Activated effector memory CD4-positive, alpha-beta T cell treated with anti-CD3 and anti-CD28 coated beads, Interleukin-2, amount 50 U/mL, for 16 hours (primary cell): ENCODE data around the gene SLC16A12.
A peak's percentile ranks its signal among the peaks of the same experiment; 100 is the strongest.
"Not testable (repeated sequence)": the region's sequence is repeated elsewhere in the genome, so short reads cannot be mapped to it uniquely, and the experiment has no call there.

Source experiments
- DNase-seq: peaks from one replicate; pipeline ENCODE4 v3.0.0-alpha.2; 2020

SLC16A12 gene

DNA sequence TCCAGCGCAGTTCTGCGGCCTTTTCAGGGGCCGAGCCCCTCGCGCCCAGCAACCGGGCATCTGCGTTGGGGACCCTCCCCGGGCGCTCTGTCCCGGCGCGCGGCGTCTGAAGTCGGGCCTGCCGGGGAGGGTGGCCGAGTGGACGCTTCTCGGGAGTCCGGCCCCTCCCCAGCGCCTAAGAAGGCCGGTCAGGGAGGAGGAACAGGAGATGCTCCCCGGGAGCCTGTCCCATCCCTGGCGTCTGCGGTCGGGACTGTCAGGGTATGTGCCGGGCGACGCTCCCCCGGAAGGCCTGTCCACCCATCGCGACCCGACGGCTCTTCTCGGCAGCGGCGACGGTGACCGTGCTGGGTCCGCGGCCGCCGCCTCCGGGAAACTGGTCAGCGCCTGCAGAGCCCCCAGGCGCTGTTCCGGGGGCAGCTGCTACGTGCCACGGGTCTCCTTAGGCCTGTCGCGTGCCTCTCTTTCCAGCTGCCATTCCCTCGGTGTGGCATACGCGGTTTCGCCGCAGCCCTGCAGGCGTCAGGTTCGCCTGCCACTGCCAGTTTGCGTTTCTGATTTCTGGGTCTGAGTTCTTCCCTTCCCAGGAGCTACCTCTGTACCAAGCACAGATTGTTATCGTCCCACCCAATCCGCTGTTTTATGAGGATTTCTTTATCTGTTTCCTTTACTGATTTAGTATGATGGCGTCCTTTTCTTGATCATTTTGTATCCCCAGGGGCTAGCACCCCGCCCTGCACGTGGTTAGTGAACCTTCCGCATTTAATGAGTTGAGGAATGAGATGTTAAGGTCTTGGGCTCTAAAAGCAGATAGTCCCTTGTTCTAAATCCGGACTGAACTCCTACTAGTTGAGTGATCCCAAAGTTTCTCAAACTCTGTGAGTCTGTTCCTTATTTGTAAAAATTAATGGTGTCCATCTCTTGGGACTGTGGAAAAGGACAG lies 120.2 kb downstream of the SLC16A12 start:
- DNase-seq, result peak; percentile 79

DNA sequence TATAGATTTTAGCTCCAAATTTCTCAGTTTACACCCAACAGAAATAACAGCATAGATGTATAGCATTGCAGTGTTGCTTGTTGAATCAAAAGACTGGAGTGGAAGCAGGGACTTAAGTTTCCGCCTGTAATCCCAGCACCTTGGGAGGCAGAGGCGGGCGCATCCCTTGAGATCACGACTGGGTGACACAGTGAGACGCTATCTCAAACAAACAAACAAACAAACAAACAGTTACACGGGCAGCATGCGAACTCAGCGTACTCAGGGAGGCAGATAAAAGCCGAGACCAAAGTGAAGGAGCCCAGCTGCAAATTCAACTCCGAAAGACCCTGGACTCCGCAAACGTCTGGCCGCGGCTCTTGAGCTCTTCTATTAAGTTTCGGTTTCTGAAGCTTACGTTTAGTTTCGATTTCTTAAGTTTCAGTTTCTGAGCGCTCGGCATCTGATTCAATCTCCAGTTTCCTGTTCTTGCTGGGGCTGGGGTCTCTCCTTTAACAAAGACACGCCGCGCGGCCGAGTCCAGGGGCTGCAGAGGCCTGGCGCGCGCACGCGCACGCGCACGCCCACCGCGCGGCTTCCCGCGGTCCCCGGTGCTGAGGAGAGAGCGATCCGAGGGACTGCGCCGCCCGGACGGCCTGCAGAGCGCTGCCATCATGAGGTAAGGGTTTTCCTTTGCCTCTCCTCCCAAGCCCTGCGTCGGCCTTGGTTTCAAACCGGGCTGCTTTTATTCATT lies 121.1 kb downstream of the SLC16A12 start, which contains the start of gene IFIT5:
Gene IFIT5 (plus strand): TSS at position 423 of the 733 bp plus-strand sequence. CDS start 231 bp downstream, at position 654.
- DNase-seq, result peak; percentile 87

GRCh38 chr10:89413398-89413912 lies 121.9 kb downstream of the SLC16A12 start:
- DNase-seq, result no peak

- not testable (repeated sequence) for DNase-seq
These were observed 123.1 kb downstream of the SLC16A12 start for GRCh38 chr10:89412276-89412675.

DNA sequence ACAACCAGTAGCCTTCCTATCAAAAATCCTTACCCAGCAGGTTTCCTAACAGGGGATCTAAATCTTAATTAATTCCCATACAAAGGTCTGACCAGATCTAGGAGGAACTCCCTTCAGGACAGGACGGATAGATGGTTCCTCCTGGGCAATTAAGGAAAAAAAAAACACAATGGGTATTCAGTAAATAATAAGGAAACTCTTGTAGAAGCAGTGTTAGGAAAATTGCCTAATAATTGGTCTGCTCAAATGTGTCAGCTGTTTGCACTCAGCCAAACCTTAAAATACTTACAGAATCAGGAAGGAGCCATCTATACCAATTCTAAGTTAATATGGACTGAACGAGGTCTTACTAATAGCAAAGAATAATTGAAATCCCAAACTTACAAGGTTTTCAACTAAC lies 124.3 kb downstream of the SLC16A12 start:
- not testable (repeated sequence) for DNase-seq

DNA sequence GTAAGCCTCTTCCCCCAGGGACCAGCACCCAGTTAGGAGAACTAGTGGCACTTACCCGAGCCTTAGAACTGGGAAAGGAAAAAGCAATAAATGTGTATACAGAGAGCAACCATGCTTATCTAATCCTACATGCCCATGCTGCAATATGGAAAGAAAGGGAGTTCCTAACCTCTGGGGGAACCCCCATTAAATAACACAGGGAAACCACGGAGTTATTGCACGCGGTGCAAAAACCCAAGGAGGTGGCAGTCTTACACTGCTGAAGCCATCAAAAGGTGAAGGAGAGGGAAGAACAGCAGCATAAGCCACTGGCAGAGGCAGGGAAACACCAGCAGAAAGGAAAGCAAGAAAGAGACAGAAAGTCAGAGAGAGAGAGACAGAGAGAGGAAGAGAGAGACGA lies 124.8 kb downstream of the SLC16A12 start:
- DNase-seq, result not testable (repeated sequence)

DNA sequence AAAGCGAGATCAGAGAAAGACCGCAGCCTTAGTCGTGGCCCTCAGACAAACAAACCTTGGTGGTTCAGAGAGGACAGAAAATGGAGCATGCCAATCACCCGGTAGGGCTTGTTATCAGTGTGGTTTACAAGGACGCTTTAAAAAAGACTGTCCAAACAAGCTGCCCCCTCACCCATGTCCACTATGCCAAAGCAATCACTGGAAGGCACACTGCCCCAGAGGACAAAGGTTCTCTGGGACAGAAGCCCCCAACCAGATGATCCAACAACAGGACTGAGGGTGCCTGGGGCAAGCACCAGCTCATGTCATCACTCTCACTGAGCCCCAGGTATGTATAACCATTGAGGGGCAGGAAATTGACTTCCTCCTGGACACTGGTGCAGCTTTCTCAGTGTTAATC lies 126.1 kb downstream of the SLC16A12 start:
- not testable (repeated sequence) for DNase-seq

DNA sequence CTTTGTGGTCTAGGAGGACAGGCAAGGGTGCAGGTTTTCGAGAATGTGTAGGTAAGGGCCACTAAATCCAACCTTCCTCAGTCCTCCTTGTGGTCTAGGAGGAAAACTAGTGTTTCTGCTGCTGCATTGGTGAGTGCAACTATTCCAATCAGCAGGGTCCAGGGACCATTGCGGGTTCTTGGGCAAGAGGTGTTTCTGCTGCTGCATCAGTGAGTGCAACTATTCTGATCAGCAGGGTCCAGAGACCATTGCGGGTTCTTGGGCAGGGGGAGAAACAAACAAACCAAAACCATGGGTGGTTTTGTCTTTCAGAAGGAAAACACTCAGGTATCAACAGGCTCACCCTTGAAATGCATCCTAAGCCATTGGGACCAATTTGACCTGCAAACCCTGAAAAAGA lies 127.6 kb downstream of the SLC16A12 start:
- DNase-seq, result not testable (repeated sequence)

GRCh38 chr10:89406178-89406577 lies 129.2 kb downstream of the SLC16A12 start:
- not testable (repeated sequence) for DNase-seq

- DNase-seq, result no peak
These were observed 131.0 kb downstream of the SLC16A12 start for GRCh38 chr10:89404104-89405047.

DNA sequence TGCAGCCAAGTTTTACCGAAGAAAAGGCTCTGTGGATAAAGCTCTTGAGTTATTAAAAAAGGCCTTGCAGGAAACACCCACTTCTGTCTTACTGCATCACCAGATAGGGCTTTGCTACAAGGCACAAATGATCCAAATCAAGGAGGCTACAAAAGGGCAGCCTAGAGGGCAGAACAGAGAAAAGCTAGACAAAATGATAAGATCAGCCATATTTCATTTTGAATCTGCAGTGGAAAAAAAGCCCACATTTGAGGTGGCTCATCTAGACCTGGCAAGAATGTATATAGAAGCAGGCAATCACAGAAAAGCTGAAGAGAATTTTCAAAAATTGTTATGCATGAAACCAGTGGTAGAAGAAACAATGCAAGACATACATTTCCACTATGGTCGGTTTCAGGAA lies 132.4 kb downstream of the SLC16A12 start:
- no peak for DNase-seq

DNA sequence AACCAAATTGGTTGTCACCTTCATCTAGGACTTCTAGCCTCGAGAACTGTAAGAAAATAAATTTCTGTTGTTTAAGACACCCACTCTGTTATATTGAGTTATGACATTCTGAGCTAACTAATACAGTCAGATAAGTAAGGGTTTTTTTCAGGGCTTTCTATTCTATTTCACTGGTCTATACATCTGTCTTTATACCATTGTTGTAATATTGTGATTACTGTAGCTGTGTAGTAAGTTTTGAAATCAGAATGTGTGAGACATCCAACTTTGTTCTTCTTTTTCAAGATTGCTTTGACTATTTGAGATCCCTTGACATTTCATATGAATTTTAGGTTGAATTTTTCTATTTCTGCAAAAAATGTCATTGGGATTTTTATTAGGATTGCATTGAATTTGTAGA lies 135.4 kb downstream of the SLC16A12 start:
- no peak for DNase-seq

DNA sequence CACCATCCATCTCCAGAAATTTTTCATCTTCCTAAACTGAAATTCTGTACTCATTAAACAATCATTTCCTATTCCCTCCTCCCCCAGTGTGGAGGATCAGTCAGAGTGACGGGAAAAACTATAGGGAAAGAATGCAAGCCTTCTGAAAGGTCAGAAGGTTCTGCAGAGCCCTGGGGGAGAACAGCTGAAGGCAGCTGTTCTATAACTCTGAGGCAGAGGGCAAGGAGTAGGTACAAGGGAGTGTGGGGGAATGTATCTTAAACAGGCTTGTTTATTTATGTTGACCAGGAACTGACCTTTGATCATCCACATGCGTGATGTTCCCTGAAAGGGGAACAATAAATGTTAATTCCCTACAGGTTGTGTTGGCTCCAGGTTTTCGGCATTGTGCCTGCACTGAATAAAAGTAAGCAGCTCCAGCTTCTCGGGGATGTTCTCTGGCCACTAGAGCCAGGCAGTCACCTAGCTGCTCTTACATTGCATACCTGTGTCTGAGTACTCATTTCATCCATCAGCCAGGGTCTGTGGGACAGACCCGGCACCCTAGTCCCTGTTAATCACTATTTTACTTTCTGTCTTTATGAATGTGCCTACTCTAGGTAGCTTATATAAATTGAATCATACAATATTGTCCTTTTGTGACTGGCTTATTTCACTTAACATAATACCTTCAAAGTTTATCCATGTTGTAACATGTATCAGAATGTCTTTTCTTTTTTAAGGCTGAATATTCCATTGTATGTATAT lies 137.2 kb downstream of the SLC16A12 start:
- DNase-seq, result no peak

GRCh38 chr10:89395141-89395540 lies 140.3 kb downstream of the SLC16A12 start:
- DNase-seq, result no peak

DNA sequence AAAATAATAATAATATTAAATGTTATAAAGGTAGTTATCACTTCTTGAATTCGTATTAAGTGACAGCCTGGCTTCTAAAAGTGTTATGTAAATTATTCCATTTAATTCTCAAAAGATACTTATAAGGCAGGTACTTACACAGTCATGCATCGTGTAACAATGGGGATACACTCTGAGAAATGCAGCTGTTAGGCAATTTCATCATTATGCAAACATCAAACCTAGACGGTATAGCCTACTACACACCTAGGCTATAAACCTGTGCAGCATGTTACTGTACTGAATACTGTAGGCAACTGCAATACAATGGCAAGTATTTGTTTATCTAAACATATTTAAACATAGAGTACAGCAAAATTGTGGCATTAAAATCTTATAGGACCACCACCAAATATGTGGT lies 141.5 kb downstream of the SLC16A12 start:
- DNase-seq, result no peak

- no peak for DNase-seq
These were observed 142.4 kb downstream of the SLC16A12 start for GRCh38 chr10:89392974-89393373.

- DNase-seq, result peak; percentile 73
These were observed 143.3 kb downstream of the SLC16A12 start, which contains the start of gene IFIT1 for GRCh38 chr10:89391907-89392756. TSS of gene IFIT1 (plus strand) at chr10:89392623. CDS start at chr10:89392713, 90 bp downstream.

DNA sequence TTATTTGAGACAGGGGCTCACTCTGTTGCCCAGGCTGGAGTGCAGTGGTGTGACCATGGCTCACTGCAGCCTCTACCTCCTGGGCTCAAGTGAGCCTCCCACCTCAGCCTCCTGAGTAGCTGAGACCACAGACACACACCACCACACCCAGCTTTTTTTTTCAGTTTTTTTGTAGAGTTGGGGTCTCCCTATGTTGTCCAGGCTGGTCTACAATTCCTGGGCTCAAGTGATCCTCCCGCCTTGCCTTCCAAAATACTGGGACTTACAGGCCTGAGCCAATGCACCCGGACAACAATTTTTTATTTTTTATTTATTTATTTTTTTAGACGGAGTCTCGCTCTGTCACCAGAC lies 144.2 kb downstream of the SLC16A12 start:
- not testable (repeated sequence) for DNase-seq

DNA sequence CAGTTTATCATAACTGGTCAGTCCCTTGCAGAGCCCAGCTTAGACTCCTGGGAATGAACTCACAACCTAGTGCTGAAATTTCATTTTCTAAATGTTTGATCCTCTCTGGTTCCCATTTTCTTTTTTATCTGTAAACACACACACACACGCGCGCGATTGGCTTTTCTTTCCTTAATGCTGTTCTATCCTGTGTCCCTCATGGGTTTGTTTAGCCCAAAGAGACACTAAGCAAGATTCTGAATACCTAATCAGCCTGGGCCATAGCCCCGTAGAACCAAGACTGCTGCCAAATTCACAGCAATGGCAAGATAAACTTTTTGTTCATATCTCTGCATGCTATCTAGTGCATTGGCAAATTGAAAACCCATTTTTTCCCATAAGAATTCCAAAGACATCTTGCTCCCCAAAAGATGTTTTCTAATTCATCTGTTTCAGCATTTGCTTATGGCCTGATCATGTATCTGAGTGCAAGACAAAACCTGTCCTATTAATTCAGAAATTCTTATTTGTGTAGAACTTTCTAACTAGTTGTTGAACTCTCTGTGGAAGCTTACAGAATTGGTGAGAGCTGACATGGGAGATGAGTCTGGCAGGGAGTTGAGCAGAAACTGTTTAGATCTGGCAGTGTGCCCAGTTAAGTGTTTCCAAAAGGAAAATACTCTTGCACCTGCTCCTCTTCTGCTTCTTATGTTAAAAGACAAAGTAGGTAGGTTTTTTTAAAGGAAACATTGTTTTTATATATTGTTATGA lies 144.7 kb downstream of the SLC16A12 start:
- no peak for DNase-seq

DNA sequence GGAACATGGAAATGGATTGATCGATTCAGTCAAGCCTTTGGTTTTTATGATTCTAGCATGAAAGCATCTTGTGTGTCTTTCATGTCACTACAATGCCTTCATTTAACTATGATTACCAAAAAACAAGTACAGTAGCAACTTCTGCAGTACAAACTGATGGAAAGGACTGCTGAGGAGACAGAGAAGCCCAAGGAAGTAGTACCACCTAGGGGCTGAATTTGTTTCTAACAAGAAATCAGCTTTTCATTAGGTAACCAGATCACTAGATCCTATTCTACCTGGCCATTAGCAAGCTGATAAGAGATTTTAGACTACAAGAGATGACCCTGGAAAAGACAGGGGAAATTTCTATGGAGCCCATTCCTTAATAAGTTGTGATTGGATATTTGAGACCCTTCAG lies 146.1 kb downstream of the SLC16A12 start:
- DNase-seq, result no peak
